Colonic mucosa (tissue), 4 donors: Measurements from ENCODE around the gene ITPR3. TPM values are rescaled to one million over a fixed set of nuclear protein-coding genes. Genes with fewer than 3 reads are reported as not detected.
"Not testable (repeated sequence)": the region's sequence is repeated elsewhere in the genome, so short reads cannot be mapped to it uniquely, and the experiment has no call there.

Source experiments
- DNase-seq: peaks from one replicate; pipeline ENCODE4 v3.0.0-alpha.2; 2020
- H3K27ac ChIP-seq: fragments of 200-600 bp; one replicate; pipeline ENCODE4 v1.8.0; 2021
- H3K27me3 ChIP-seq: fragments of 200-600 bp; one replicate; pipeline ENCODE4 v1.8.0; 2021
- H3K36me3 ChIP-seq: fragments of 200-600 bp; one replicate; pipeline ENCODE4 v1.8.0; 2021
- H3K4me1 ChIP-seq: fragments of 200-600 bp; one replicate; pipeline ENCODE4 v1.8.0; 2021; ENCODE audit warnings: mild to moderate bottlenecking
- H3K4me3 ChIP-seq: fragments of 200-600 bp; one replicate; pipeline ENCODE4 v1.8.0; 2021
- H3K9ac ChIP-seq, 2 donors: one replicate each; pipeline ENCODE4 v1.7.0; 2013; ENCODE audit warnings: control low read depth in 2 of 2, low read depth in 2 of 2, low read length in 2 of 2
- H3K9me3 ChIP-seq: fragments of 200-600 bp; one replicate; pipeline ENCODE4 v1.8.0; 2021
- CTCF ChIP-seq: fragments of 200-600 bp; IDR thresholded peaks from one replicate; pipeline ENCODE4 v1.8.0; 2022; ENCODE audit warnings: antibody characterized with exemption, mild to moderate bottlenecking
- intact Hi-C: fragments of 100-400 bp; cut with DNase I; formaldehyde crosslinking; loops from one replicate; pipeline ENCODE4 v1.14.1; 2022
- total RNA-seq, 2 donors: library from RNA; stranded (reverse); fragmentation: NEBNext Ultra II Directional in 1 of 2; extraction: Animal tissue kit (Norgen Biotek cat#: 25700) in 1 of 2; gene quantifications; one replicate each; pipeline ENCODE4 v1.2.1, GENCODE V29; 2021
- donor health status: healthy.
- donor health status: DM: no; HTN: no; CAD: no.
- donor health status: DM: no; HTN: no; CAD: no.

Gene ITPR3
- total RNA-seq, 2 donors from 2014 or later: 86.2 to 119 TPM

- H3K36me3 ChIP-seq: no peaks in the 10 kb centered on the region
- no peak overlapping the region for H3K4me3 ChIP-seq
- no peak for TF ChIP-seq CTCF
- H3K27me3 ChIP-seq: no peaks in the 10 kb centered on the region
- peak overlapping the region; percentile 97 for H3K27ac ChIP-seq
- peak; percentile 79 for DNase-seq
- intact Hi-C loops: no loop called here
- peaks cover 28% of the 10 kb centered on the region for H3K4me1 ChIP-seq
- H3K9ac ChIP-seq: peak overlapping the region; percentile 59 to 79
- no peaks in the 10 kb centered on the region for H3K9me3 ChIP-seq
Observed at GRCh38 chr6:33623895-33624381, 2.8 kb downstream of the ITPR3 start.

- H3K9ac ChIP-seq: peak overlapping the region; percentile 59 to 79
- no peaks in the 10 kb centered on the region for H3K27me3 ChIP-seq
- peaks cover 21% of the 10 kb centered on the region for H3K4me1 ChIP-seq
- intact Hi-C loops: no loop called here
- no peak for DNase-seq
- no peaks in the 10 kb centered on the region for H3K9me3 ChIP-seq
- no peaks in the 10 kb centered on the region for H3K36me3 ChIP-seq
- TF ChIP-seq CTCF: no peak
- peak overlapping the region; percentile 97 for H3K27ac ChIP-seq
- no peak overlapping the region for H3K4me3 ChIP-seq
Observed at GRCh38 chr6:33624856-33625255, 3.7 kb downstream of the ITPR3 start.

- Histone ChIP-seq H3K4me3 (no peak overlapping the region), H3K27ac (peak overlapping the region; percentile 49), H3K4me1 (peaks cover 28% of the 10 kb centered on the region), H3K9ac (peak overlapping the region in 1 of 2 donors; percentile 38), H3K27me3 (no peaks in the 10 kb centered on the region), H3K9me3 (no peaks in the 10 kb centered on the region), H3K36me3 (no peaks in the 10 kb centered on the region)
- no peak for TF ChIP-seq CTCF
- intact Hi-C loops: no loop called here
- peak; percentile 56 for DNase-seq
Observed at GRCh38 chr6:33627876-33628275, 6.8 kb downstream of the ITPR3 start.

- H3K4me1 ChIP-seq: peaks cover 31% of the 10 kb centered on the region
- intact Hi-C loops: no loop called here
- DNase-seq: peak; percentile 46
- peak overlapping the region; percentile 49 for H3K27ac ChIP-seq
- no peaks in the 10 kb centered on the region for H3K27me3 ChIP-seq
- no peak overlapping the region for H3K4me3 ChIP-seq
- peak overlapping the region in 1 of 2 donors; percentile 38 for H3K9ac ChIP-seq
- H3K36me3 ChIP-seq: no peaks in the 10 kb centered on the region
- H3K9me3 ChIP-seq: no peaks in the 10 kb centered on the region
- TF ChIP-seq CTCF: no peak
Observed at GRCh38 chr6:33628401-33628964, 7.4 kb downstream of the ITPR3 start.

- no peaks in the 10 kb centered on the region for H3K9me3 ChIP-seq
- H3K27me3 ChIP-seq: no peaks in the 10 kb centered on the region
- no peak overlapping the region for H3K4me3 ChIP-seq
- H3K36me3 ChIP-seq: no peaks in the 10 kb centered on the region
- peaks cover 34% of the 10 kb centered on the region for H3K4me1 ChIP-seq
- intact Hi-C loops: no loop called here
- H3K9ac ChIP-seq: no peak overlapping the region
- DNase-seq: no peak
- no peak overlapping the region for H3K27ac ChIP-seq
- TF ChIP-seq CTCF: no peak
Observed at GRCh38 chr6:33630014-33630413, 8.9 kb downstream of the ITPR3 start.

- intact Hi-C loops, DNase-seq, H3K9ac ChIP-seq, H3K36me3 ChIP-seq, H3K9me3 ChIP-seq, H3K4me3 ChIP-seq, H3K27me3 ChIP-seq, H3K27ac ChIP-seq: not testable (repeated sequence)
- peaks cover 34% of the 10 kb centered on the region for H3K4me1 ChIP-seq
Observed at GRCh38 chr6:33631521-33631920, 10.4 kb downstream of the ITPR3 start.
